GM12891 (cell line): ENCODE results near the gene ADCK1.
"Not testable (repeated sequence)": the region's sequence is repeated elsewhere in the genome, so short reads cannot be mapped to it uniquely, and the experiment has no call there.

Experiments
- DNase-seq: peaks from one replicate; pipeline ENCODE4 v3.0.0; 2011; ENCODE audit warnings: low spot score; ENCODE audit not compliant: insufficient read length
- FAIRE-seq: peaks from 2 replicates; lab custom pipeline; 2011; peaks lifted over from hg19 to GRCh38; lab: Jason Lieb, UNC
- PAX5 ChIP-seq: IDR thresholded peaks from 2 replicates; pipeline ENCODE4 v1.6.1; 2011; ENCODE audit warnings: low read length, moderate library complexity, mild to moderate bottlenecking; ENCODE audit not compliant: insufficient read depth, severe bottlenecking
- POLR2A ChIP-seq: IDR thresholded peaks from 2 replicates; pipeline ENCODE4 v1.6.1; 2011; ENCODE audit warnings: low read depth, low read length, control low read depth
- POLR2AphosphoS5 ChIP-seq: IDR thresholded peaks from 2 replicates; pipeline ENCODE4 v1.6.1; 2011; ENCODE audit warnings: low read depth, low read length, control low read depth
- POU2F2 ChIP-seq: IDR thresholded peaks from 2 replicates; pipeline ENCODE4 v1.6.1; 2011; ENCODE audit warnings: low read depth, mild to moderate bottlenecking, control low read depth, low read length, moderate library complexity
- SPI1 ChIP-seq: IDR thresholded peaks from 2 replicates; pipeline ENCODE4 v1.6.1; 2011; ENCODE audit warnings: low read depth, low read length, control low read depth
- TAF1 ChIP-seq: IDR thresholded peaks from 2 replicates; pipeline ENCODE4 v1.6.1; 2011; ENCODE audit warnings: low read depth, low read length, control low read depth

ADCK1 gene

DNA sequence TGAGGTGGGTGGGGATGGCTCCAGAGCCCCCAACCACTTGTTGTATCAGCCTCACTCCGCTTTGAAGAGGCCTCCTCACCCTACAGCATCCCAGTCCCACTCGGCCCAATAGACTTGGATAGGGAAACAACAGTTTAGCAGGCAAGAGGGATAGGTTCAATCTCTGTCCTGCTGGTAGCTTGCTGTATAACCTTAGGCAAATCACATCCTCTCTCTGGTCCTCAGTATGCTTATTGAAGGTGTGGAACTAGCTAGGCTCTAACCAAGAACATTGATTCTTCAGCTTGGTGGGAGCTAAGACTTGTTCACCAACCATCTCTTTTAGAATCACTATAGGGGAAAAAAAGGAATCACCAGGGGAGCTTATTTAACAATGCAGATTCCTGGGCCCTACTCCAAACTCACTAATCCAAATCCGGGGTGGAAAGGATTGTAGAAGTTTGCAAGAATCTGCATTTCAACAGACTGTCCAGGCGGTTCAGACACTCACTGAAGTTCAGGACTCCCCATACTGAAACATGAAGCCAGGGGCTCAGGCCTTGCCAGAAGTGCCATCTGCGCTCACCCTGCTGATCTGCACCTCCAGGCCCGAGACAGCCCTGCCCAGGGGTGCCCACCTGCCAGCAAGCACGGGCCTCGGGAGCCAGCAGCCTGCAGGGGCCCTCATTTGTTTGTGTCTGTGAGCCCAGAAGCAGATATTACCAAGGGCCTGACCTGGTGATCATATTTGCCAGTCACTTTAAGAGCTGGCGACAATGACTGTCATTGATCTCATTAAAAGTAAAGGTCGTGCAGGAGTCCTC lies 113.0 kb downstream of the ADCK1 start:
- FAIRE-seq, result no peak
- TF ChIP-seq TAF1, result no peak
- TF ChIP-seq SPI1, result no peak
- TF ChIP-seq POLR2A, result no peak
- no peak for TF ChIP-seq PAX5
- TF ChIP-seq POLR2AphosphoS5, result no peak
- no peak for TF ChIP-seq POU2F2
- DNase-seq, result no peak

GRCh38 chr14:77914073-77914721 lies 114.3 kb downstream of the ADCK1 start:
- DNase-seq (no peak), FAIRE-seq (no peak)
- TF ChIP-seq TAF1 (no peak), POU2F2 (no peak), POLR2AphosphoS5 (no peak), PAX5 (no peak), SPI1 (no peak), POLR2A (no peak)

DNA sequence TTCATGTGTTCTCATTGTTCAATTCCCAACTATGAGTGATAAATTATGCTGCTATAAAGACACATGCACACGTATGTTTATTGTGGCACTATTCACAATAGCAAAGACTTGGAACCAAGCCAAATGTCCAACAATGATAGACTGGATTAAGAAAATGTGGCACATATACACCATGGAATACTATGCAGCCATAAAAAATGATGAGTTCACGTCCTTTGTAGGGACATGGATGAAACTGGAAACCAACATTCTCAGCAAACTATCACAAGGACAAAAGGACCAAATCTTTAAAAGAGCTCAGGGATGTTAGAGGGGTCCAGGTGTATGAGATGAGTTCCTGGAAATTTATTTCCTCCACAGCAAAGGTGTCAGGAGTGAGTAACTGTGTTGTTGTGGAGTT lies 115.5 kb downstream of the ADCK1 start:
- FAIRE-seq, DNase-seq: not testable (repeated sequence)

DNA sequence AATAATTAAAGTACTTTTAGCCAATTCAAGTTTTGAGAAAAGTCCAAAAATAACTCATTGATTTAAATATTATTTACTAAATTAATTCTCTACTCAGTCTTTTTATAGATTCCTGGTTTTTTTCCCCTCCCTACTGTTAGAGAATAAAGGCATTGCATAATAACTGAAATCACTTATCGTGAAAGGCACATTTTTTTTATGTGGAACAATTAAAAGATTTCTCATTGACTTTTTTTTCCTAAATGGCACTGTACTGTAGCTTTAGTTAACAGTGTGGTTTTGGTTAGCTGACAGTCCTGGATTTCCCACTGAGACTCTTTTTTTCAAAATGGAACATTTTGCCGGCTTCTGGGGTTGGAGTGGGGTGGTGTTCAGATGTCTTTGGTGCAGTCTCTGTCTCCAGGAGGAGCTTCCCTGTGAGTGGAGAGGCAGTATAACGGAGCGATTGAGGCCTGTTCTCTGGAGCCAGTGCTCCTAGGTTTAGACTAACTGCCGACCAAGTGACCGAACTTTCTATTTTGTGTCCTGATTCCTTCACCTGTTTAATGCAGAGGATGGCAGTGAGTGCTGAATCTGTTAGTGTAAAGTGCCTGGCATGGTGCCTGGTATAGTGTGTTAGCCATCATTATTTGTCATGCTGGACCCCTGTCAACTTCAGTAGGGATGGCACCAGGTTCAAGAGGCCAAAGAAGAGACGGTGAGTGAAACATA lies 117.7 kb downstream of the ADCK1 start:
- DNase-seq, result no peak
- TF ChIP-seq PAX5, result no peak
- no peak for TF ChIP-seq POLR2A
- no peak for TF ChIP-seq POU2F2
- TF ChIP-seq POLR2AphosphoS5, result no peak
- no peak for TF ChIP-seq SPI1
- no peak for TF ChIP-seq TAF1
- FAIRE-seq, result no peak

DNA sequence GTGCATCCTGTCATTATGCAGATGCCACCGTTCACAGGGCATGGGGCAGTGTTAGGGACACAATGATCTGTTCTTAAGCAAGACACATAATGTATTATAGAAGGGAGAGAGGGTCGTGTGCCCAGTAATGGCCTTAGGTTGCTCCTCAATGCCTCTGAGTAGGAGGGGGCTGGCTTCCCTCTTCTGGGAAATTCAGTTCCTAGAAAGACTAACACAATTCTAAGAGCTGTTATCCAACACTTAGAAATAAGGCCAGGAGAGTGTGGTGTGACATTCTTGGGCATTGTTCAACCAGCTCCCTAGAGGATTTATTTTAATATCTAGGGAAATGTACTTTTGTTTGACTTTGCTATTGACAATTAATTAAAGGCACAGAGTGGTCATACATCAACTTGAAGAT lies 118.5 kb downstream of the ADCK1 start:
- DNase-seq, result no peak
- no peak for TF ChIP-seq POU2F2
- no peak for TF ChIP-seq SPI1
- TF ChIP-seq TAF1, result no peak
- no peak for TF ChIP-seq POLR2A
- no peak for TF ChIP-seq POLR2AphosphoS5
- no peak for TF ChIP-seq PAX5
- FAIRE-seq, result no peak

GRCh38 chr14:77920312-77920711 lies 120.4 kb downstream of the ADCK1 start:
- FAIRE-seq (no peak), DNase-seq (no peak)
- TF ChIP-seq POU2F2 (no peak), POLR2AphosphoS5 (no peak), PAX5 (no peak), POLR2A (no peak), SPI1 (no peak), TAF1 (no peak)

DNA sequence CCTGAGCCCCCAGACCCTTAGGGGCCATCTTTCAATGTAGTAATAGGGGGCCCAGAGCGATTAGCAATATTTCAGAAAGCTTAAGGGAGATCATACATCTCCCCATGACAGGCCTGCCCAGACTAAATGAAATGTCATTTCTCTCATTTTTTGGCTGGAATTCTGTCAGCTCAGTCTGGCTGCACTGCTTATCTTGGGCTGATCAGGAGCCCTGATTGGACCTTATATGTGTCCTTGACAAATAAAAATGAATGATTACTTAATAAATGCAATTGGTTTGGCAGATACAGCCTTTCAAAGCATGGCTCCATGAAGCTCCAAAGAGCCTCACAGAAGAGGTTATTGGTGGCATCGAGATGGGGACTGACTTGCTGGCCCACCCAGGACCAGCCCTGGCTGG lies 121.9 kb downstream of the ADCK1 start:
- no peak for TF ChIP-seq PAX5
- no peak for TF ChIP-seq SPI1
- TF ChIP-seq POLR2AphosphoS5, result no peak
- no peak for TF ChIP-seq POLR2A
- no peak for TF ChIP-seq TAF1
- no peak for TF ChIP-seq POU2F2
- FAIRE-seq, result no peak
- DNase-seq, result no peak

GRCh38 chr14:77923131-77923936 lies 123.4 kb downstream of the ADCK1 start:
- no peak for DNase-seq
- FAIRE-seq, result no peak
- no peak for TF ChIP-seq TAF1
- TF ChIP-seq POLR2A, result no peak
- TF ChIP-seq POU2F2, result no peak
- TF ChIP-seq SPI1, result no peak
- no peak for TF ChIP-seq POLR2AphosphoS5
